Endothelial cell of umbilical vein (primary cell): ENCODE measurements around the gene ADAMTSL5. TPM values are rescaled to one million over a fixed set of nuclear protein-coding genes. Genes with fewer than 3 reads are reported as not detected.

Source experiments
- BruUV-seq: library from RNA; stranded (reverse); fragments of 400-500 nt; replicated peaks from 2 replicates; lab custom pipeline; 2021; lab: Mats Ljungman, UMichigan
- CTCF ChIA-PET: fragments of 300-600, 350-600 bp; sonication (Branson Sonifier 250); formaldehyde crosslinking; loops from one replicate; lab custom pipeline; 2021; ENCODE audit warnings: antibody characterized with exemption, inconsistent platforms; lab: Charles Lee
- POLR2A ChIA-PET: fragments of 300-600, 350-600 bp; sonication (Branson Sonifier 250); formaldehyde crosslinking; loops from one replicate; lab custom pipeline; 2021; ENCODE audit warnings: antibody characterized with exemption, inconsistent platforms; lab: Charles Lee
- DNase-seq: peaks from one replicate; pipeline ENCODE4 v3.0.0-alpha.2; 2011; ENCODE audit warnings: low read depth, low spot score
- FAIRE-seq: peaks from 2 replicates; lab custom pipeline; 2011; peaks lifted over from hg19 to GRCh38; lab: Jason Lieb, UNC
- H2AFZ ChIP-seq: 2 replicates; pipeline ENCODE4 v1.6.0; 2012; ENCODE audit warnings: low read depth, low read length, control low read depth, inconsistent platforms
- H3K27ac ChIP-seq: 2 replicates; pipeline ENCODE4 v1.5.1; 2011; ENCODE audit warnings: low read depth, mild to moderate bottlenecking, control low read depth, low read length, moderate library complexity; ENCODE audit not compliant: insufficient read depth
- H3K27me3 ChIP-seq, 2 experiments: 2 replicates each; pipeline versions ENCODE4 v1.6.0 to v1.6.1; 2011; ENCODE audit warnings: low read length in 2 of 2, mixed read lengths in 1 of 2; ENCODE audit not compliant: control insufficient read depth in 2 of 2, insufficient read depth in 2 of 2
- H3K36me3 ChIP-seq, 2 experiments: 2 replicates in 1 of 2; 3 replicates in 1 of 2; pipeline ENCODE4 v1.5.1; 2011; ENCODE audit warnings: low read length in 2 of 2, mild to moderate bottlenecking in 1 of 2, moderate library complexity in 1 of 2; ENCODE audit not compliant: control insufficient read depth in 2 of 2, insufficient read depth in 2 of 2; ENCODE audit errors: extremely low read depth in 1 of 2
- H3K4me1 ChIP-seq: 3 replicates; pipeline ENCODE4 v1.5.1; 2011; ENCODE audit warnings: mild to moderate bottlenecking, low read length; ENCODE audit not compliant: control insufficient read depth, insufficient read depth; ENCODE audit errors: extremely low read depth
- H3K4me2 ChIP-seq: 2 replicates; pipeline ENCODE4 v1.6.1; 2011; ENCODE audit warnings: low read length, control low read depth, mixed read lengths; ENCODE audit not compliant: insufficient read depth
- H3K4me3 ChIP-seq, 3 experiments: fragments of 200-600 bp in 1 of 3; sonication (generic), shearing (Covaris generic) in 1 of 3; replicated peaks in 1 of 3; 2 replicates each; pipeline ENCODE4 v1.5.1; 2011 to 2016; ENCODE audit warnings: control low read depth in 3 of 3, low read length in 3 of 3, mild to moderate bottlenecking in 2 of 3, inconsistent platforms in 1 of 3, low read depth in 1 of 3, moderate library complexity in 1 of 3; ENCODE audit not compliant: insufficient read depth in 1 of 3
- H3K79me2 ChIP-seq: 2 replicates; pipeline ENCODE4 v1.6.0; 2012; ENCODE audit warnings: low read length, inconsistent platforms; ENCODE audit not compliant: control insufficient read depth, insufficient read depth
- H3K9ac ChIP-seq: replicated peaks from 2 replicates; pipeline ENCODE3; 2011; ENCODE audit warnings: low read length, control low read depth; ENCODE audit not compliant: insufficient read depth; ENCODE audit errors: extremely low read depth
- H3K9me1 ChIP-seq: replicated peaks from 3 replicates; pipeline ENCODE4 v1.6.0; 2011; ENCODE audit warnings: mild to moderate bottlenecking, low read length; ENCODE audit not compliant: control insufficient read depth, insufficient read depth; ENCODE audit errors: extremely low read depth
- H3K9me3 ChIP-seq: replicated peaks from 2 replicates; pipeline ENCODE4 v1.5.1; 2012; ENCODE audit warnings: low read length, inconsistent platforms; ENCODE audit not compliant: control insufficient read depth, insufficient read depth
- H4K20me1 ChIP-seq: replicated peaks from 2 replicates; pipeline ENCODE3; 2011; ENCODE audit warnings: mild to moderate bottlenecking, low read length; ENCODE audit not compliant: control insufficient read depth, insufficient read depth; ENCODE audit errors: extremely low read depth
- GATA2 ChIP-seq: IDR thresholded peaks from 2 replicates; pipeline ENCODE4 v1.7.0; 2011; ENCODE audit warnings: low read depth, mild to moderate bottlenecking, moderate library complexity, mixed read lengths, low read length; ENCODE audit not compliant: insufficient read length, insufficient read depth
- JUN ChIP-seq: IDR thresholded peaks from 2 replicates; pipeline ENCODE4 v1.6.1; 2011; ENCODE audit warnings: borderline replicate concordance, low read depth; ENCODE audit not compliant: insufficient read length, insufficient read depth
- MYC ChIP-seq: IDR thresholded peaks from one replicate; pipeline ENCODE4 v1.6.1; 2011; ENCODE audit warnings: mild to moderate bottlenecking, low read depth, low read length
- POLR2A ChIP-seq: IDR thresholded peaks from 2 replicates; pipeline ENCODE4 v1.6.1; 2012; ENCODE audit warnings: low read depth, mild to moderate bottlenecking, control low read depth, low read length
- POLR2AphosphoS5 ChIP-seq: IDR thresholded peaks from 2 replicates; pipeline ENCODE4 v1.6.1; 2012; ENCODE audit warnings: low read depth, mild to moderate bottlenecking, control low read depth, low read length, moderate library complexity; ENCODE audit not compliant: insufficient read depth
- dilution Hi-C: fragments of 300-500 bp; cut with MboI; formaldehyde crosslinking; loops from one replicate; pipeline ENCODE4 v1.15.0; 2019; ENCODE audit warnings: low sequenced_read_pairs; ENCODE audit not compliant: extremely low pct_ligation_motif_present
- intact Hi-C: fragments of 100-400 bp; cut with micrococcal nuclease; formaldehyde crosslinking; loops from one replicate; pipeline ENCODE4 v1.10.0; 2022
- polyA plus RNA-seq, 4 experiments: library from polyadenylated mRNA; depleted of rRNA in 3 of 4; stranded (reverse) in 3 of 4; unstranded in 1 of 4; fragments of >200 nt; gene quantifications; 2 replicates each; pipeline versions ENCODE4 v1.2.1 to v1.2.3, GENCODE V29; 2011 to 2012; ENCODE audit warnings: missing spikeins in 1 of 4
- total RNA-seq: library from RNA; stranded (reverse); gene quantifications from 2 replicates; pipeline ENCODE4 v1.2.3, GENCODE V29; 2021
- TF ChIP-seq, protein P1 (sequence below), 2 donors: IDR thresholded peaks; 1 replicate in 1 of 2; 2 replicates in 1 of 2; pipeline ENCODE4 v1.5.1; 2011; ENCODE audit warnings: low read length in 2 of 2, mild to moderate bottlenecking in 2 of 2, moderate library complexity in 2 of 2, control low read depth in 1 of 2, inconsistent platforms in 1 of 2, low read depth in 1 of 2; ENCODE audit not compliant: insufficient read depth in 1 of 2; ENCODE audit errors: extremely low read depth in 1 of 2
- TF ChIP-seq, protein P2 (sequence below): IDR thresholded peaks from 2 replicates; pipeline ENCODE4 v1.6.1; 2011; ENCODE audit not compliant: insufficient read depth, insufficient read length

Gene ADAMTSL5
- total and polyA plus RNA-seq, 2 donors (not counting 3 experiments of a cell fraction or from before 2014, with no cell fraction given) = 0.07 TPM; not detected in 1

DNA sequence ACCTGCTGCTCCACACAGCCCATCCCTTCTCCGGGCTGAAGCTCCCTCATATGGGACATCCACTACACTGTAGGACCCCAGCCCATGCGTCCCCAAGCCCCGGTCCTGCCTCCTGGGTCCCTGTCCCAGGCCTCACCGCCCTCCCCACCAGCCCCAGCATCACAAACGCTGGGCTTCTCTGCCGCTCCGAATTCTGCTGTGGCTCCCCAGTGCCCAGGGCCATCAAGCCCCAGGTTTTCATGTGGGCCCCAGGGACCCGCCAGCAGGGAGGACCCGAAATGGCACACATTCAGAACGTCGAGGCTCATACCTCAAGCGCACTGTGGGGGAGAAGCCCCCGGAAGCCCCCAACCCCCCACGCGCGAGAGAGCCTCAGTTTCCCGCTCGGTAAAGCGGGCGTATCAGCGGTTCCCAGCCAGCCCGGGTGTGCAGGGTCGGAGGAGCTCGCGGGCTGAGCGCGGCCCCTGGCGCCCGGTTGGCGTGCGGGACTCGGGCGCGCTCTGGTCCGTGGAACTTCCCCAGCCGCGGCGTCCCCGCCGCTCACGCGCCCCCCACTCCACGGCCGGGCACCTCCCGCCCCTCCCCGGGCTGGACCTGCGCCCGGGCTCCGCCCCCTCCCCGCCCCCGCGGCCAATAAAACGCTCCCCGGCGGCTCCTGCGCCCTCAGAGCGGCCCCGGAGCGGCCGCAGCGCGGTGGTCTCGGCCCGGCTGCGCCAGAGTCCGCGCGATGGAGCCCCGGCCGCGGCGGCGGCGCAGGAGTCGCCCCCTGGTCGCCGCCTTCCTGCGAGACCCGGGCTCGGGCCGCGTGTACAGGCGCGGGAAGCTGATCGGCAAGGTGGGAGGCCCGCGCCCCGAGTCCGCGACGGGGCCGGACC lies 10.8 kb upstream of the ADAMTSL5 start, which contains the start of gene PLK5:
Gene PLK5 (plus strand): TSS at position 666 of the 875 bp plus-strand sequence. CDS start 2,920 bp downstream, outside the sequence.
- ChIA-PET CTCF (interaction anchor here (1.5 kb wide), 1 partner anchor 79 kb away, joined by 4 read pairs; no protein-coding TSS in a partner anchor), POLR2A (no interaction called here)
- peaks cover 9 to 12% of the 10 kb centered on the region in 2 experiments for H3K27me3 ChIP-seq
- no peak within 1 kb of the TSS for H3K4me3 ChIP-seq
- no peak for FAIRE-seq
- H3K4me1 ChIP-seq = no peaks in the 10 kb centered on the region
- no peaks in the 10 kb centered on the region for H3K79me2 ChIP-seq
- no peak within 1 kb of the TSS for H3K4me2 ChIP-seq
- H3K9ac ChIP-seq = no peak within 1 kb of the TSS
- DNase-seq = no peak
- H3K9me3 ChIP-seq = no peaks in the 10 kb centered on the region
- no peaks in the 10 kb centered on the region for H3K36me3 ChIP-seq
- dilution Hi-C loops (no loop called here), intact Hi-C loops (no loop called here)
- TF ChIP-seq, protein P1, sequence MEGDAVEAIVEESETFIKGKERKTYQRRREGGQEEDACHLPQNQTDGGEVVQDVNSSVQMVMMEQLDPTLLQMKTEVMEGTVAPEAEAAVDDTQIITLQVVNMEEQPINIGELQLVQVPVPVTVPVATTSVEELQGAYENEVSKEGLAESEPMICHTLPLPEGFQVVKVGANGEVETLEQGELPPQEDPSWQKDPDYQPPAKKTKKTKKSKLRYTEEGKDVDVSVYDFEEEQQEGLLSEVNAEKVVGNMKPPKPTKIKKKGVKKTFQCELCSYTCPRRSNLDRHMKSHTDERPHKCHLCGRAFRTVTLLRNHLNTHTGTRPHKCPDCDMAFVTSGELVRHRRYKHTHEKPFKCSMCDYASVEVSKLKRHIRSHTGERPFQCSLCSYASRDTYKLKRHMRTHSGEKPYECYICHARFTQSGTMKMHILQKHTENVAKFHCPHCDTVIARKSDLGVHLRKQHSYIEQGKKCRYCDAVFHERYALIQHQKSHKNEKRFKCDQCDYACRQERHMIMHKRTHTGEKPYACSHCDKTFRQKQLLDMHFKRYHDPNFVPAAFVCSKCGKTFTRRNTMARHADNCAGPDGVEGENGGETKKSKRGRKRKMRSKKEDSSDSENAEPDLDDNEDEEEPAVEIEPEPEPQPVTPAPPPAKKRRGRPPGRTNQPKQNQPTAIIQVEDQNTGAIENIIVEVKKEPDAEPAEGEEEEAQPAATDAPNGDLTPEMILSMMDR (IDR thresholded peaks at IDR 0.05; ENCODE audit: extremely low read depth in 1 of 2, insufficient read depth in 1 of 2, low read depth in 1 of 2, low read length in 2 of 2) = no peak
- TF ChIP-seq POLR2AphosphoS5 (no peak), POLR2A (no peak), MYC (no peak), GATA2 (no peak), JUN (no peak)
- TF ChIP-seq, protein P2, sequence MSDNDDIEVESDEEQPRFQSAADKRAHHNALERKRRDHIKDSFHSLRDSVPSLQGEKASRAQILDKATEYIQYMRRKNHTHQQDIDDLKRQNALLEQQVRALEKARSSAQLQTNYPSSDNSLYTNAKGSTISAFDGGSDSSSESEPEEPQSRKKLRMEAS = no peak
- H2AFZ ChIP-seq = no peak within 1 kb of the TSS
- no TSS peak for BruUV-seq
- no peak within 1 kb of the TSS for H3K27ac ChIP-seq
- no peaks in the 10 kb centered on the region for H3K9me1 ChIP-seq
- no peaks in the 10 kb centered on the region for H4K20me1 ChIP-seq
